ENCODE results near the gene AUTS2.

DNA sequence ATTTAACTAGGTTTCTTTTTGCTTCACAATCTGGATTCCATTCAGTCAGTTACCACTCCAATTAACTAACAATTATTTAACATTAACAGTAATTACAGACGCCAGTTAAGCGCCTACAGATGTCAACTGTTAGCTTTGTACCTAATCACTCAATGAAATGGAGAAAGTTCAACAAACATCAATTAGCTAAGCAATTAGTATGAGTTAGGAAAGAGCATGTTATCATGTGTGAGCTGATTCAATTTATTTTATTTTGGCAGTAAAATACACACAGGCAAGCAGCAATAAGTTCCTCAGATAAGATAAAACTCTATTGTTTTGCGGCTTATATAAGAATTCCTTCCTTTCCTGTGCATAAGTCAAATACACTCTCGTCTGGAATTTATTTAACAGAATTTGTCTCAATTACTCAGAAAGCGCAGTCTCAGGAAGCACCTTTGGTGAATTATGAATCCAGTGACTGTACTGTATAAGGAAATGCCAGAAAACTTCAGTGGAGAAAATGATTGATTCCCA is 1106.6 kb downstream of the AUTS2 start:
- TF ChIP-seq, protein P1, sequence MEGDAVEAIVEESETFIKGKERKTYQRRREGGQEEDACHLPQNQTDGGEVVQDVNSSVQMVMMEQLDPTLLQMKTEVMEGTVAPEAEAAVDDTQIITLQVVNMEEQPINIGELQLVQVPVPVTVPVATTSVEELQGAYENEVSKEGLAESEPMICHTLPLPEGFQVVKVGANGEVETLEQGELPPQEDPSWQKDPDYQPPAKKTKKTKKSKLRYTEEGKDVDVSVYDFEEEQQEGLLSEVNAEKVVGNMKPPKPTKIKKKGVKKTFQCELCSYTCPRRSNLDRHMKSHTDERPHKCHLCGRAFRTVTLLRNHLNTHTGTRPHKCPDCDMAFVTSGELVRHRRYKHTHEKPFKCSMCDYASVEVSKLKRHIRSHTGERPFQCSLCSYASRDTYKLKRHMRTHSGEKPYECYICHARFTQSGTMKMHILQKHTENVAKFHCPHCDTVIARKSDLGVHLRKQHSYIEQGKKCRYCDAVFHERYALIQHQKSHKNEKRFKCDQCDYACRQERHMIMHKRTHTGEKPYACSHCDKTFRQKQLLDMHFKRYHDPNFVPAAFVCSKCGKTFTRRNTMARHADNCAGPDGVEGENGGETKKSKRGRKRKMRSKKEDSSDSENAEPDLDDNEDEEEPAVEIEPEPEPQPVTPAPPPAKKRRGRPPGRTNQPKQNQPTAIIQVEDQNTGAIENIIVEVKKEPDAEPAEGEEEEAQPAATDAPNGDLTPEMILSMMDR (conservative IDR thresholded peaks at IDR 0.05; ENCODE audit: low read length), result no peak
- no peak for TF ChIP-seq EZH2phosphoT487 (IDR thresholded peaks at IDR 0.05; ENCODE audit: borderline replicate concordance)
